ENCODE measurements around the gene SLC1A2. TPM values are rescaled to one million over a fixed set of nuclear protein-coding genes. Genes with fewer than 3 reads are reported as not detected.

Gene SLC1A2
- total RNA-seq, 2 donors from 2014 or later, result 0.10 to 0.13 TPM

DNA sequence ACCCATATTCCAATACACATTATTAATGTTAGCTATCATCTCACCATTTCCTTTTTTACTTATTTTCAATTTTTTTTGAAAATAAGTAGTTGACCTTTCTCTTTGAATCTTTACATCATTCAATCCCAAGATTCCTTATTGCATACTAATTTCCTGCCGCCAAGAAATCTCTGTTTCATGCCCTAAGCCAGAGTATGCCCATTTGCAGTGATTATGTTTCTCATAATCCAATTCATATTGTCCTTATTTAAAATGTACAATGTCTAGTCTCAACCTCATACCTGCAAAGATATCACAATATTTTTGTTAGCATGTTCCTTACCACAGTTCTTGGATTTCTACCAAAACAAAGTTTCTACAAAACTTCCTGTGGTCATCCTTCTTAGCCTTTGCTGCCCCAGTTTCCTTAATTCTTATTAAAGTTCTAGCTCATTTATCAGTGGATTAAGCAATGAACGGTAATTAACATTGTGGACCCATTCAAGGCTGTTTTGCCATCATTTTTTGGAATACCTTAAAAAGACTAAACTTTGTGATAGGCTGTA lies 205.1 kb downstream of the SLC1A2 start:
- TF ChIP-seq, protein P1, sequence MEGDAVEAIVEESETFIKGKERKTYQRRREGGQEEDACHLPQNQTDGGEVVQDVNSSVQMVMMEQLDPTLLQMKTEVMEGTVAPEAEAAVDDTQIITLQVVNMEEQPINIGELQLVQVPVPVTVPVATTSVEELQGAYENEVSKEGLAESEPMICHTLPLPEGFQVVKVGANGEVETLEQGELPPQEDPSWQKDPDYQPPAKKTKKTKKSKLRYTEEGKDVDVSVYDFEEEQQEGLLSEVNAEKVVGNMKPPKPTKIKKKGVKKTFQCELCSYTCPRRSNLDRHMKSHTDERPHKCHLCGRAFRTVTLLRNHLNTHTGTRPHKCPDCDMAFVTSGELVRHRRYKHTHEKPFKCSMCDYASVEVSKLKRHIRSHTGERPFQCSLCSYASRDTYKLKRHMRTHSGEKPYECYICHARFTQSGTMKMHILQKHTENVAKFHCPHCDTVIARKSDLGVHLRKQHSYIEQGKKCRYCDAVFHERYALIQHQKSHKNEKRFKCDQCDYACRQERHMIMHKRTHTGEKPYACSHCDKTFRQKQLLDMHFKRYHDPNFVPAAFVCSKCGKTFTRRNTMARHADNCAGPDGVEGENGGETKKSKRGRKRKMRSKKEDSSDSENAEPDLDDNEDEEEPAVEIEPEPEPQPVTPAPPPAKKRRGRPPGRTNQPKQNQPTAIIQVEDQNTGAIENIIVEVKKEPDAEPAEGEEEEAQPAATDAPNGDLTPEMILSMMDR (IDR thresholded peaks at IDR 0.05), result no peak
- Histone ChIP-seq H3K4me1 (no peaks in the 10 kb centered on the region), H3K27me3 (no peaks in the 10 kb centered on the region), H3K27ac (no peak overlapping the region), H3K4me3 (no peak overlapping the region), H3K9me3 (no peaks in the 10 kb centered on the region), H3K36me3 (no peaks in the 10 kb centered on the region), H3K9ac (ENCODE audit: low read depth in 2 of 2, low read length in 2 of 2) (no peak overlapping the region)
- no peak for DNase-seq
- intact Hi-C loops (cut with DNase I), result no loop called here

DNA sequence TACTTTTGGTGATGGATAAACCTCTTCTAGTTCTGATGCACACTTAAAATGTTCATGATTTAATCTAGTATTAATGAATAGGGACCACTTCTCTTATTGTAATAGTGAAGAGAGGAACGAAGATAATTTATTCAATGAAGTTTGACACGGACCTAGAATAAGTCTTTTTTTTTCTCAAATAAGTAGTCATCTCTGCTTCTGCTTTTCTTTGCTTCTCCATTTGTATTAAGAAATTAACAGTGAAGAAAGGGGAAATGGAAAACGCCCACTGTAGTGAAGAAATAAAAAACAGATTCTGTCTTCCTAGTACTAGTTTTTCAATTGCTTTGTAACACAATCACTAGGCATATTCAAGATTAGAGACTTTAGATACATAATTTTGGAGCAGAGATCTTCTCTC lies 207.4 kb downstream of the SLC1A2 start:
- Histone ChIP-seq H3K9ac (ENCODE audit: low read depth in 2 of 2, low read length in 2 of 2) (no peak overlapping the region), H3K36me3 (no peaks in the 10 kb centered on the region), H3K4me3 (no peak overlapping the region), H3K4me1 (no peaks in the 10 kb centered on the region), H3K27me3 (no peaks in the 10 kb centered on the region), H3K9me3 (no peaks in the 10 kb centered on the region), H3K27ac (no peak overlapping the region)
- DNase-seq, result no peak
- TF ChIP-seq, protein P1 (IDR thresholded peaks at IDR 0.05), result no peak
- intact Hi-C loops (cut with DNase I), result no loop called here

DNA sequence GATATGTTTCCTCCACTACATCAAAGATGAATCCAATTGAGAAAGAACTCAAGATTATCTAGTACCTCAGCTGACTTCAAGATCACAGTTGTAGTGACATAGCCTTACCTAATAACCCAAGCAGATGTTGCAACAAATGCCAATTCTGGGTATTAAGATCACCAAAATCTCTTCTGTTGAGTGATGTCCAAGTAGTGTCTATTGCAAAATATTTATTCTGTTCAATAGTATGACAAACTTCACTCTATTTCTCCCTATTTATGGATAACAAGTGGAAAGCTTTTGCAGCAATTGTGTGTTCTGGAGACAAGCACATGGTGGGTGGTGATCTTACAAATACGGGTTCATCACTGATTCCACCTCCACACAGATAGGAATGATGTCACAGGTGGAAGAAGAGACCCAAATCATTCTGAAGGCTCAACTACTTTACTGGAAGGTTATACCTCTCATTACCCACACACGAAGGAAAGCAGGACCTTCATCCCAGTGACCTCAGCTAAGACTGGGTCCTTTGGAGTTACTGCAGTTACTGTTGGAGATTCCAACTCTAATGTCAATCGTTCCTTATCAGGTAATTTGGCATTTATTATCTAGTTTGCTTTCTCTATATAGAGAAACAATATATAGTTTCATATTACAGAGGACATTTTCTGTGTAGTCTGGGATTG lies 208.3 kb downstream of the SLC1A2 start:
- no peaks in the 10 kb centered on the region for H3K4me1 ChIP-seq
- DNase-seq, result no peak

DNA sequence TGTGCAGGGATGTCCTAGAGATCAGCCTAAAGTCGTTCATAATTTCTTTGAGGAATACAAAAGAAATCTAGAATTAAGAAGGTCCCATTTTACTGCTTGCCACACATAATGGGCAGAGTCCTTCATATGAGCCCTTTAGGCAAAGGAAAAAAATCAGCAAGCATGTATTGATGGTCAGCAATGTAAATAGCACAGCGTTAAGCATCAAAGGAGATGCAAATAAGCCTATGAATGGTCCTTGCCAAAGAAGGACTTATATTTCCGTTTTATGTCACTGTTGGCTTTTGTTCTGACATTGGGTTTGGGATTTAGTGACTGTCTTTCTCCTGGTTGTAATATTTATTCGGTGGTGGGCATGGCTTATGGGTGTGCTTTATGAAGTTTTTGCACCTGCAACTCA lies 210.6 kb downstream of the SLC1A2 start:
- H3K9me3 ChIP-seq, result no peaks in the 10 kb centered on the region
- no peak overlapping the region for H3K9ac ChIP-seq (ENCODE audit: low read depth in 2 of 2, low read length in 2 of 2)
- H3K36me3 ChIP-seq, result no peaks in the 10 kb centered on the region
- no peak overlapping the region for H3K4me3 ChIP-seq
- no peaks in the 10 kb centered on the region for H3K4me1 ChIP-seq
- intact Hi-C loops (cut with DNase I), result no loop called here
- DNase-seq, result no peak
- TF ChIP-seq, protein P1 (IDR thresholded peaks at IDR 0.05), result no peak
- no peak overlapping the region for H3K27ac ChIP-seq
- no peaks in the 10 kb centered on the region for H3K27me3 ChIP-seq

More for the DNA sequence above, 208.3 kb downstream of the SLC1A2 start:
- no peaks in the 10 kb centered on the region for H3K36me3 ChIP-seq
- no peak overlapping the region for H3K9ac ChIP-seq (ENCODE audit: low read depth in 2 of 2, low read length in 2 of 2)
- H3K4me3 ChIP-seq, result no peak overlapping the region
- H3K27me3 ChIP-seq, result no peaks in the 10 kb centered on the region
- H3K27ac ChIP-seq, result no peak overlapping the region
- H3K9me3 ChIP-seq, result no peaks in the 10 kb centered on the region
- TF ChIP-seq, protein P1 (IDR thresholded peaks at IDR 0.05), result no peak
- intact Hi-C loops (cut with DNase I), result no loop called here

DNA sequence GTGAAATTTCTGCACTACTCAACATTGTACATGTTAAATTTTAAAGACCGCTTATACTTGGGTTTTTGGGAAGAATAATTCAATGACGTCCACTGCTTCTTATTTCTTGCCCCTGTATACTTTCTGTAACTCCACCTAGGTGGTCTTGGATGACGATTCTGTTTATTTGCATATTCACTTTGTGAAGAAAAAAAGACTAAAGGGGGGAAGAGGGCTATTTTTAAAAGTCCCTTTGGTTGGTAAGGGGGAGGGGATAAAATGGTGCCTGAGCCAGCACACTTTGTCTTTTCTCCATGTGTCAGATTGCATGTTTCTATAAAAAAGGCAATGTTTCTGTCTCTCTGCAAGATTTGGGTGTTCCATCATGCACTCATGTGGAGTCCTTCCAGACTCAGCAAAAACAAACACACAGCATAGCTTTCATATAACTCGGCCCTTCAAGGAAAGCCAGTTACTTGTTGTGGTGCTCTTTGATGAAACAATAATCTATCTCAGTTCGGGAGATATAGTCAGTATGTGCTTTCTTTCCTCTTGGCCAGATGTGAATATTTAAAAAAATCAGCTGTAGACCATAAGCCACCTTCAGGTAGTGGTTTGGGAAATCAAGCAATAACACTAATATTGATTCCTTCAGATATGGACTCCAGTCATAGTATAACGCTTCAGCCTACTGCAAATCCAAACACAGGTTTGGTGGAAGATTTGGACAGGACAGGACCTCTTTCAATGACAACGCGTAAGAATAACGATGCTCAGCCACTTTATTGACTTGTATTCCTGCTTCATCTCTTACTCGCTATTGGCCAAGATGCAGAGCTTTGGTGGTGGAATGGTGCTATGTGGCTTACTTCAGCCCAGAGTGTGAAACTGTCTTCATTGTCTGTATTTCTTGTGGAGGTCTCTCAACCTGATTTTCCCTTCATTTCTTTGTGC lies 211.6 kb downstream of the SLC1A2 start:
- TF ChIP-seq, protein P1 (IDR thresholded peaks at IDR 0.05), result no peak
- intact Hi-C loops (cut with DNase I), result no loop called here
- H3K9me3 ChIP-seq, result no peaks in the 10 kb centered on the region
- no peaks in the 10 kb centered on the region for H3K27me3 ChIP-seq
- no peak overlapping the region for H3K4me3 ChIP-seq
- DNase-seq, result no peak
- H3K27ac ChIP-seq, result no peak overlapping the region
- H3K9ac ChIP-seq (ENCODE audit: low read depth in 2 of 2, low read length in 2 of 2), result no peak overlapping the region
- no peaks in the 10 kb centered on the region for H3K4me1 ChIP-seq
- no peaks in the 10 kb centered on the region for H3K36me3 ChIP-seq
